ENCODE results near the gene AKAP13. TPM values are rescaled to one million over a fixed set of nuclear protein-coding genes. Genes with fewer than 3 reads are reported as not detected.
"Not testable (repeated sequence)": the region's sequence is repeated elsewhere in the genome, so short reads cannot be mapped to it uniquely, and the experiment has no call there.

Gene AKAP13
- polyA plus RNA-seq, 2 of the 4 experiments (the other 2 are of a cell fraction), result 20.4 to 28.8 TPM

DNA sequence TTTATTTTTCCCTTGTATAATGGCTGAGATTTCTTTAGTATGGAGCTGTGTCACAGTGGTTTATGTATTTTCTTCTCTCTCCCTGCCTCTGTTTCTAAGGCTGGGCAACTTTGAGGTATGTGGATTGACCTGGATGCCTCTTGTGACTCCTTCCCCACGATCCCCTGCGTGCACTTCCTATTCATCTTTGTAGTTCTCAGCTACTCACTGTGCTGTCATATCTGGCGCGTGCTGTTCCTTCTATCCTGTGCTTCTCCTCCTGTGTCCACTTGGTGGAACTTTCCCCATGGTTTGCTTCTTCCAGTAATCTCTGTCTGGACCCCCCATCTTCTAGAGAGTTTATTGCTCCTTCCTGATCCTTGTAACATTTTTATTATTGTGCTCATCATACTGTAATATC is 97.3 kb downstream of the AKAP13 start:
- 44% methylated on average over 4 of the region's 4 CpGs for WGBS (ENCODE audit: missing lambda C conversion rate)
- H3K4me3 ChIP-seq, result no peak overlapping the region
- ChIA-PET POLR2A (no interaction called here), CTCF (interaction anchor here (0.6 to 4.0 kb wide), 9 partner anchors 13 to 734 kb away, joined by 3 to 18 read pairs (median 4); no protein-coding TSS in a partner anchor)
- peaks cover 74% of the 10 kb centered on the region for H3K4me1 ChIP-seq
- TF ChIP-seq BHLHE40 (IDR thresholded peaks at IDR 0.05; ENCODE audit: low read depth, low read length), result peak; percentile 80
- TF ChIP-seq, protein P1, sequence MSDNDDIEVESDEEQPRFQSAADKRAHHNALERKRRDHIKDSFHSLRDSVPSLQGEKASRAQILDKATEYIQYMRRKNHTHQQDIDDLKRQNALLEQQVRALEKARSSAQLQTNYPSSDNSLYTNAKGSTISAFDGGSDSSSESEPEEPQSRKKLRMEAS (IDR thresholded peaks at IDR 0.05), result peak; percentile 38; the same call in 1 of the 2 replicates
- TF ChIP-seq MAZ (IDR thresholded peaks at IDR 0.05; ENCODE audit: borderline replicate concordance, low read depth, low read length), result no peak
- TF ChIP-seq JUNB (IDR thresholded peaks at IDR 0.05), result no peak
- no peak for TF ChIP-seq CHD2 (IDR thresholded peaks at IDR 0.05; ENCODE audit: low read length, partially characterized antibody)
- H3K4me2 ChIP-seq, result no peak overlapping the region
- H3K27ac ChIP-seq, result no peak overlapping the region; a peak in 1 of 6 replicates
- ATAC-seq (peak; percentile 62 to 73; a peak in 5 of 6 replicates), DNase-seq (ENCODE audit: low read depth in 1 of 2, low spot score in 1 of 2) (peak; percentile 40 to 43), FAIRE-seq (no peak)
- no peaks in the 10 kb centered on the region for H3K9me3 ChIP-seq

DNA sequence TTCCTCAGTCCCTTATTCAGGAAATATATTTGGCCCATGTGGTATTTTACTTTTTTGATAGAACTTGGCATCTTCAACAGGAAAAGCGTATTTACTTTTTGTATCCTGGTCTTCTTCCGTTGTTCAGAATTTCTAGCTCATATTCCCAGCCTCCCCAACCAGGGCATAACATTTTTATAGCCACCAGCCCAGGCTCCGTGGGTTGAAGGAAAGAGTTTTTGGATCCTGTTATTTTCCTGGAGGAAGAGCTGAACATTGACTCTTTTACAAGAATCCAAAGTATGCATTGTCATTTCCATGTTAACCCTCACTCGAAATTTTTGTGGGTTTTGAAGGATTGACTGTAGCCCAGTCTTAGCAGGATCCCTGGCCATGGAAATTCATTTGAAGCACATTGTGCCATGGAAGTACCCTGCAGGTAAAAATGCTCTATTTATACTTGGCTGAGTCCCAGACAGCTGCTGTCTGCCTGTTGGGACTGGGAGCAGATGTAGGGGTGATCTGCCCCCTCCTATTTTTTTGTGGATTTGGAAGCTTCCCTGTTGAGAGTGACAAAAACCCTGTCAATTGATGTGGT is 98.8 kb downstream of the AKAP13 start:
- H3K9me3 ChIP-seq, result no peaks in the 10 kb centered on the region
- ATAC-seq (no peak; a peak in 1 of 6 replicates), FAIRE-seq (no peak), DNase-seq (ENCODE audit: low read depth in 1 of 2, low spot score in 1 of 2) (no peak)
- no peak overlapping the region for H3K4me3 ChIP-seq
- peaks cover 63% of the 10 kb centered on the region for H3K4me1 ChIP-seq
- POLR2A ChIA-PET, result no interaction called here
- H3K27ac ChIP-seq, result no peak overlapping the region; a peak in 1 of 6 replicates
- peak overlapping the region; percentile 17 for H3K4me2 ChIP-seq
- no peak for TF ChIP-seq ZNF302 (CRISPR knock-in tag; IDR thresholded peaks at IDR 0.05)
- TF ChIP-seq MAFK (IDR thresholded peaks at IDR 0.05; ENCODE audit: partially characterized antibody), result no peak
- TF ChIP-seq TFCP2L1 (CRISPR knock-in tag; IDR thresholded peaks at IDR 0.05), result no peak
- no peak for TF ChIP-seq NPAS2 (CRISPR knock-in tag; IDR thresholded peaks at IDR 0.05; ENCODE audit: borderline replicate concordance)
- no peak for TF ChIP-seq HOXB5 (CRISPR knock-in tag; IDR thresholded peaks at IDR 0.05)
- no peak for TF ChIP-seq HDAC2 (IDR thresholded peaks at IDR 0.05)
- TF ChIP-seq CHD4 (IDR thresholded peaks at IDR 0.05; ENCODE audit: borderline replicate concordance), result no peak
- no peak for TF ChIP-seq GATA3 (IDR thresholded peaks at IDR 0.05; ENCODE audit: borderline replicate concordance)
- no peak for TF ChIP-seq HEYL (CRISPR knock-in tag; IDR thresholded peaks at IDR 0.05)
- TF ChIP-seq MYC (IDR thresholded peaks at IDR 0.05; ENCODE audit: borderline replicate concordance, low read length), result no peak
- TF ChIP-seq SMC3 (IDR thresholded peaks at IDR 0.05), result no peak
- no peak for TF ChIP-seq CBX8 (IDR thresholded peaks at IDR 0.05)
- no peak for TF ChIP-seq CBX2 (IDR thresholded peaks at IDR 0.05; ENCODE audit: borderline replicate concordance, low read depth)
- WGBS (ENCODE audit: missing lambda C conversion rate), result 39% methylated on average over 4 of the region's 4 CpGs
- CTCF ChIA-PET, result interaction anchor here (0.5 to 1.6 kb wide), 3 partner anchors 112 to 183 kb away, joined by 3 to 7 read pairs (median 5); no protein-coding TSS in a partner anchor

DNA sequence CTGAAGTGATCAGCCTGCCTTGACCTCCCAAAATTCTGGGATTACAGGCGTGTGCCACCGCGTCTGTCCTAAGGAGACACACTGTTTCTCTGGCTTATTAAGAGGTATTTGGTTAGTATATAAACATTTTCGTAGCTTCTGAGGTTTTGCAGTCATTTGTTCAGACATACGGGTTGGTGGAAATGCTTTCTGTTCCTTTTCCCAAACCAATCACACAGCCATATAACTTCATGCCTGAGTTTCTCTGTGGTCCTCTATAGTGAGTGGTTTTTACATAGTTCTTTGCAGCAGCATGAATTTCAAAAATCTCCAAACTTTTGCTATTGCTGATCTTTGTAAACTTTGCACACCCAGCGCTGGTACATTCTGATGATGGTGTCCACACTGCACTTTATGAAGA is 100.5 kb downstream of the AKAP13 start:
- H3K9me3 ChIP-seq, result no peaks in the 10 kb centered on the region
- H3K4me1 ChIP-seq, result peaks cover 49% of the 10 kb centered on the region
- H3K27ac ChIP-seq, result no peak overlapping the region
- POLR2A ChIA-PET, result no interaction called here
- H3K4me3 ChIP-seq, result no peak overlapping the region
- CTCF ChIA-PET, result interaction anchor here (0.6 kb wide), 1 partner anchor 596 kb away, joined by 4 read pairs; no protein-coding TSS in a partner anchor
- 79% methylated on average over 6 of the region's 6 CpGs for WGBS (ENCODE audit: missing lambda C conversion rate)
- no peak for FAIRE-seq
- DNase-seq (ENCODE audit: low read depth in 1 of 2, low spot score in 1 of 2), result no peak
- no peak overlapping the region for H3K4me2 ChIP-seq
- ATAC-seq, result no peak
- TF ChIP-seq JUNB (IDR thresholded peaks at IDR 0.05), result no peak
- TF ChIP-seq NR3C1 (IDR thresholded peaks at IDR 0.05), result no peak
- TF ChIP-seq NPAS2 (CRISPR knock-in tag; IDR thresholded peaks at IDR 0.05; ENCODE audit: borderline replicate concordance), result no peak
- TF ChIP-seq BHLHE40 (IDR thresholded peaks at IDR 0.05; ENCODE audit: low read depth, low read length), result no peak
- no peak for TF ChIP-seq ZFP36 (IDR thresholded peaks at IDR 0.05; ENCODE audit: borderline replicate concordance, partially characterized antibody)

DNA sequence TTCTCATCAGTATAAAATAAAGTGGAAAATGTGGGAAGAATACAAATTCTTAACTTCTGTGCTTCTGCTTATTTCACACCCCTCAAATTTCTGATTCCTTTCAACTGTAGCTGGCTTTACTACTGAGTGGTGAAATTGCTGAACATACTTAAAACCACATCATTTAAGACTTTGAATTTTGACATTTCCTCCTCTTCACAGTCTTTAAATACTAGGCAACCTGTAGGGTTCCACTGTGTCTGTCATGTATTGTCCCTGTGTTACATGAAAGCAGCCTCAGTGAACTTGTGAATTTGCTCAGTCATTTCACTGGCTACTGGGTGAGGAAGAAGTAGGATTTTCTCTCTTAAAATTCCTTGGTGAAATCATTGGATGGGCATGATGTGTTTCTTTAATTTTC is 101.1 kb downstream of the AKAP13 start:
- DNase-seq (ENCODE audit: low read depth in 1 of 2, low spot score in 1 of 2); H3K27ac ChIP-seq; H3K9me3 ChIP-seq; H3K4me2 ChIP-seq; POLR2A ChIA-PET; H3K4me3 ChIP-seq; FAIRE-seq; ATAC-seq; CTCF ChIA-PET: not testable (repeated sequence)
- H3K4me1 ChIP-seq, result peaks cover 49% of the 10 kb centered on the region
